Activated T-cell treated with anti-CD3 and anti-CD28 coated beads for 48 hours (primary cell): ENCODE results near the gene GEMIN8.

ENCODE experiments used
- DNase-seq: peaks from one replicate; pipeline ENCODE4 v3.0.0-alpha.2; 2020; ENCODE audit warnings: low read depth

GEMIN8 gene

GRCh38 chrX:14029425-14030173 is at the start of gene GEMIN8:
Gene GEMIN8 (minus strand): TSS chrX:14029892. CDS start chrX:14021478, 8,414 bp downstream.
- peak; percentile 80 for DNase-seq

- no peak for DNase-seq
These were observed 46.9 kb upstream of the GEMIN8 start for GRCh38 chrX:14076639-14077038.

- DNase-seq, result no peak
These were observed 43.9 kb upstream of the GEMIN8 start for GRCh38 chrX:14073556-14073955.

- DNase-seq, result no peak
These were observed 43.4 kb upstream of the GEMIN8 start for GRCh38 chrX:14073071-14073470.

GRCh38 chrX:14065800-14066199 is 36.1 kb upstream of the GEMIN8 start:
- DNase-seq, result no peak

GRCh38 chrX:14064626-14065432 is 35.1 kb upstream of the GEMIN8 start:
- DNase-seq, result no peak

- no peak for DNase-seq
These were observed 32.8 kb upstream of the GEMIN8 start for GRCh38 chrX:14062524-14062923.

- no peak for DNase-seq
These were observed 26.5 kb upstream of the GEMIN8 start for GRCh38 chrX:14056206-14056605.

GRCh38 chrX:14051416-14051815 is 21.7 kb upstream of the GEMIN8 start:
- DNase-seq, result no peak

- DNase-seq, result no peak
These were observed 21.0 kb upstream of the GEMIN8 start for GRCh38 chrX:14050709-14051108.

- no peak for DNase-seq
These were observed 13.5 kb upstream of the GEMIN8 start for GRCh38 chrX:14043209-14043608.

- DNase-seq, result no peak
These were observed 9.7 kb upstream of the GEMIN8 start for GRCh38 chrX:14039344-14039743.

- no peak for DNase-seq
These were observed 8.8 kb upstream of the GEMIN8 start for GRCh38 chrX:14038375-14039085.

- no peak for DNase-seq
These were observed 2.7 kb upstream of the GEMIN8 start for GRCh38 chrX:14032406-14032805.

- no peak for DNase-seq
These were observed 460 bp upstream of the GEMIN8 start for GRCh38 chrX:14030174-14030530.

GRCh38 chrX:14029039-14029424 is 660 bp downstream of the GEMIN8 start:
- no peak for DNase-seq

GRCh38 chrX:14028473-14028872 is 1.2 kb downstream of the GEMIN8 start:
- no peak for DNase-seq

GRCh38 chrX:14027511-14028019 is 2.1 kb downstream of the GEMIN8 start:
- no peak for DNase-seq

- no peak for DNase-seq
These were observed 2.7 kb downstream of the GEMIN8 start for GRCh38 chrX:14027036-14027435.

GRCh38 chrX:14026121-14026520 is 3.6 kb downstream of the GEMIN8 start:
- no peak for DNase-seq

GRCh38 chrX:14022019-14022418 is 7.7 kb downstream of the GEMIN8 start:
- no peak for DNase-seq

- no peak for DNase-seq
These were observed 12.3 kb downstream of the GEMIN8 start for GRCh38 chrX:14017399-14017798.

GRCh38 chrX:14015941-14016340 is 13.8 kb downstream of the GEMIN8 start:
- no peak for DNase-seq
